Transverse colon (tissue), 4 donors: ENCODE measurements around the gene RHEB.

Experiments
- CTCF ChIP-seq, 5 experiments: fragments of 200-600 bp in 3 of 5; fragments of 450-650 bp in 2 of 5; sonication (generic) in 3 of 5; IDR thresholded peaks; 1 replicate in 2 of 5; 2 replicates in 3 of 5; pipeline ENCODE4 v1.5.1; 2016 to 2017; ENCODE audit warnings: antibody characterized with exemption in 5 of 5, inconsistent platforms in 3 of 5, mild to moderate bottlenecking in 2 of 5, moderate library complexity in 1 of 5
- POLR2A ChIP-seq: fragments of 450-650 bp; IDR thresholded peaks from one replicate; pipeline ENCODE4 v1.6.1; 2016; ENCODE audit warnings: antibody characterized with exemption, mild to moderate bottlenecking, moderate library complexity
- POLR2AphosphoS5 ChIP-seq, 3 donors: sonication (generic); formaldehyde crosslinking; IDR thresholded peaks; one replicate each; pipeline ENCODE4 v1.6.1; 2016; ENCODE audit warnings: antibody characterized with exemption in 3 of 3

GRCh38 chr7:151457534-151457933 is 62.2 kb downstream of the RHEB start:
- TF ChIP-seq CTCF (IDR thresholded peaks at IDR 0.05) (no peak), POLR2A (no peak), POLR2AphosphoS5 (IDR thresholded peaks at IDR 0.05) (no peak)
